ENCODE results near the gene CFAP298.
"Not testable (repeated sequence)": the region's sequence is repeated elsewhere in the genome, so short reads cannot be mapped to it uniquely, and the experiment has no call there.

Gene CFAP298

GRCh38 chr21:32566741-32567389 is 45.3 kb downstream of the CFAP298 start:
- no peak for DNase-seq (ENCODE audit: low read depth)

DNA sequence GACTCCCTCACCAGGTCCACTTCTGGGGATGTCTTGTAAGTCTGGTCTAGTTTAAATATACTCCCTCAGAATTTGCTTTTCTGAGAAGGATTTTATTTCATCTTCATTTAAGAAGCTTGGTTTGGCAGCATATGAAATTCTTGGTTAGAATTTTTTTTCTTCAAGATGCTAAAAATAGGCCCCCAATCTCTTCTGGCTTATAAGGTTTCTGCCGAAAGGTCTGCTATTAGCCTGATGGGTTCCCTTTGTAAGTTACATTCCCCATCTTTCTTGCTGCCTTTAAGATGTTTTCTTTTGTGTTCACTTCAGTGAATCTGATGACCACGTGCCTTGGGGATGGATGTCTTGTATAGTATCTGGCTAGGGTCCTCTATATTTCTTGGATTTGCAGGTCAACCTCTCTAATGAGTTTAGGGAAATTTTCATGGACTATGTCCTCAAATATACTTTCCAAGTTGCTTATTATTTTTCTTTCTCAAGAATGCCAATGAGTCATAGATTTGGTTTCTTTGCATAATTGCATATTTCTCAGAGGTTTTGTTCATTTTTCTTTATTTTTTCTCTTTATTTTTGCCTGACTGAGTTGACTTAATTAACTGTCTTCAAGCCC is 46.2 kb downstream of the CFAP298 start:
- DNase-seq (ENCODE audit: low read depth) = no peak

DNA sequence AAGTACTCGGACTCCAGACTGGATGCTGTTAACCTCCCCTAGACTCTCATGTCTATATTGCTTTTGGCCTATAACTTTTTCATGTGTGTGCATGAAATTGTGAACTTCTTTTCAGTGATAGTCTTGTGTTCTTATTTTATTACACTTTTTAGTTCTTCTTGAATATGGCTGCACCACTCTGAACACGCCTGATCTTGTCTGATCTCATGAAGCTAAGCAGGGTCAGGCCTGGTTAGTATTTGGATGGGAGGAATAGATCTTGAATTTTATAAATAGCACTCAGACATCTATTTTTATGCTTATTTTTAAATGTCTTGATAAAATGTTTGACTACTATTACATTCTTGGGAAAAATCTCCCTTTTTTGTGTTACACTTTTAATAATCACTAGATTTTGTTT is 49.3 kb downstream of the CFAP298 start:
- no peak for DNase-seq (ENCODE audit: low read depth)

DNA sequence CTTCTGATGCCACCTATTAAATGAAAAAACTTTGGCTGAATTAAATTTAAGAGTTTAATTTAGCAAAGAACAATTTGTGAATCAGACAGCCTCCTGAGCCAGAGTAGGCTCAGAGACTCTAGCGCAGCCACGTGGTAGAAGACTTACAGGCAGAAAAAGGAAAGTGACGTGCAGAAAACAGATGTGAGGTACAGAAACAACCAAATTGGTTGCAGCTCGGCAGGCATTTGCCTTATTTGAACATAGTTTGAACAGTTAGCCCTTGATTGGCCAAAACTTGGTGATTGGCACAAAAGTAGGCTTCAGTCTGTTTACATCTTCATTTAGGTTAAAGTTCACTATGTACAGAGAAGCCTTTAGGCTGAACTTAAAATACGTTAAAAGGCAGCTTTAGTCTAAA is 49.8 kb downstream of the CFAP298 start:
- DNase-seq (ENCODE audit: low read depth) = no peak

- DNase-seq (ENCODE audit: low read depth) = not testable (repeated sequence)
Measured at GRCh38 chr21:32561476-32561875, 50.7 kb downstream of the CFAP298 start.

DNA sequence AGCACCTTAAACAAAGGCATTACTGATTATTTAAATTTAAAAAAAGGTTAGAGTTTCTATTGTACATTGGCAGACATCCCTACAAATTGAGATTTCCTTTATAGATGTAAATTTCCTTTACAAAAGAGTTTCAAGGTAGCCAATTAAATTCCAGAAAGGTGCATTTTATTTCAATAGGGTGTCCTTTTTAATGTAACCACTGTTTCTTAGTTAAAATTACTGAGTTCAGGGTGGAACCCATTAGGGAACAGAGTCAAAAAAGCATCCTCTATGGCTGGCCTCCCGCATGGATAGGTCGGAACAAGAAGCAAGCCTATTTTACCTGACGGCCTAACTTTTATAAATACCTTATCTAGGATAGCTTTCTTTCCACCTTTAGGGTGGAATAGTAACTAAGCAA is 51.3 kb downstream of the CFAP298 start:
- DNase-seq (ENCODE audit: low read depth) = no peak

DNA sequence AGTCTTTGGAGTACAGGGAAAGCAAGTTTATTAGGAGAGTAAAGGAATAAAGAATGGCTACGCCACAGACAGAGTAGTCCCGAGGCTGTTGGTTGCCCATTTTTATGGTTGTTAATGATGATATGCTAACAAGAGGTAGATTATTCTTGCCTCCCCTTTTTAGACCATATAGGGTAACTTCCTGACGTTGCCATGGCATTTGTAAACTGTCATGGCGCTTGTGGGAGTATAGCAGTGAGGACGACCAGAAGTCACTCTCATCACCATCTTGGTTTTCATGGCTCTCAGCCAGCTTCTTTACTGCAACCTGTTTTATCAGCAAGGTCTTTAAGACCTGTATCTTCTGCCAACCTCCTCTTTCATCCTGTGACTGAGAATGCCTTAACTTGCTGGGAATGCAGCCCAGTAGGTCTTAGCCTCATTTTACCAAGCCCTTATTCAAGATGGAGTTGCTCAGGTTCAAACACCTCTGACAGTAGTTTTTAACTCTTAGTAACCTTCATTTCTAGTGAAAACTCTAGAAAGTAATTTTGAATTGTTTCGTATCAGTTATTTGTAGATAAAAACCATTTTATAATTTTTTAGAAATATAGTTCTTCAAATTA is 53.1 kb downstream of the CFAP298 start:
- DNase-seq (ENCODE audit: low read depth) = no peak

DNA sequence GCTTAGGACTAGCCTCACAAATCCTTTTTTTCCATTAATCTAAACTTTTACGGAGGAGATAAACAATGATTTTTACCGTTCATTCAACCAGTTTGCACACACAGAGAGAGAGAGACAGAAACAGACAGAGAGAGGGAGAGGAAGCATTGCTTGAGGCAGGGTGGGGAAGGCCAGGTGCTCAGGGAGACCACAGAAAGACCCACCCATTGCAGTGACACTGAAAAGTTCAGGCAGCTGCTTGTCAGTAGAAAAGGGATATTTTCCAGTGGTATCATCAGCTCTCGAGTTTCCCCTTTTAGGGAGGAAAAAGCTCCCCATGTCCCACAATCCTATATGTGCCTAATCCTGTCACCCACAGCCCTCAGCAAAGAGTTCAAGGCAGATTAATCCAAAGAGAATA is 54.1 kb downstream of the CFAP298 start:
- no peak for DNase-seq (ENCODE audit: low read depth)

GRCh38 chr21:32554832-32555638 is 57.1 kb downstream of the CFAP298 start:
- DNase-seq (ENCODE audit: low read depth) = no peak

DNA sequence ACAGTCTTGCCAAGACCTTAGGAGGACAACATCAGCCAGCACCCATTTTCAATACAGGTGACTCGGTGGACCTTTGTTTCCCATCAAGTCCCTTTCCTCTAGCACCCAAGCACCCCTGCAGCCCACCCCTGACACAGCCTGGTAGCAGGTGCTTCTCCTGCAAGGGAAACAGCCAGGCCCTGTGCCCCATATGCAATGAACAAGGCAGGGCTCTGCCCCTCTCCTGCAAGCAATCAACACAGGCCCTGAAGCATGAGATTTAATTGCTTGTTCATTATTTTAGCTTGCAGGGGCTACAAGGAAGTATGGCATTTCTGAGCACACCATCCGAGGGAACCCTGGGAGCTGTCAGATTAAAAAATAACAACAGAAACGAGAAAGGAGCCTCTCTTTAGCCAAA is 62.3 kb downstream of the CFAP298 start:
- DNase-seq (ENCODE audit: low read depth) = no peak

DNA sequence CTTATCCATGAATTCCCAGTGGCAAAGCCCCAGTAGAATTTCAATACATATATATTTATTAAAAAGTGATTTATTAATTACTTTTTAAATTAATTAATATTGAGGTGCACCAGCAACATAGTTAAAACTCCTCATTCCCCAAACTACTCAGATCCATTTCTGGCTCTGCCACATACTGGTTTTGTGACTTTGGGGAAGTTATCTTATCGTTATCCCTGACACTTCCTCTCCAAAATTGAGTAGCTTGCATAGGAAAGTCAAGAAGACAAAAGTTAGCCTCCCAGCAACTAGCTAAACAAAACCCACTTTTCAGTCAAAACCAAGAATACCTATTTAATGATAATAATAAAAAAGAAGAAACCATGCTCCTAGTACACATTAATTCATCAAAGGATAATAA is 62.7 kb downstream of the CFAP298 start:
- DNase-seq (ENCODE audit: low read depth) = no peak

All from HS-27A (cell line).